ENCODE measurements around the gene VPS25. TPM values are rescaled to one million over a fixed set of nuclear protein-coding genes. Genes with fewer than 3 reads are reported as not detected.
"Not testable (repeated sequence)": the region's sequence is repeated elsewhere in the genome, so short reads cannot be mapped to it uniquely, and the experiment has no call there.

Gene VPS25
- total RNA-seq: 24.5 TPM

GRCh38 chr17:42773290-42774035 is at the start of gene VPS25:
Gene VPS25 (plus strand): TSS chr17:42773449. CDS start chr17:42773476, 27 bp downstream.
- peak; percentile 74 for DNase-seq

GRCh38 chr17:42723636-42724035 is 49.6 kb upstream of the VPS25 start:
- no peak for DNase-seq

GRCh38 chr17:42725143-42725542 is 48.1 kb upstream of the VPS25 start:
- no peak for DNase-seq

GRCh38 chr17:42740699-42741098 is 32.5 kb upstream of the VPS25 start:
- no peak for DNase-seq

- DNase-seq: not testable (repeated sequence)
Measured at GRCh38 chr17:42742916-42743315, 30.3 kb upstream of the VPS25 start.

GRCh38 chr17:42743595-42744282 is 29.5 kb upstream of the VPS25 start:
- DNase-seq: no peak

GRCh38 chr17:42744283-42744805 is 28.9 kb upstream of the VPS25 start:
- peak; percentile 77 for DNase-seq

- peak; percentile 84 for DNase-seq
Measured at GRCh38 chr17:42744806-42745617, 28.2 kb upstream of the VPS25 start, which contains the start of gene EZH1. Gene EZH1 (minus strand): TSS chr17:42745040. CDS start chr17:42728941, 16,099 bp downstream.

GRCh38 chr17:42748202-42748907 is 24.9 kb upstream of the VPS25 start:
- DNase-seq: no peak

- no peak for DNase-seq
Measured at GRCh38 chr17:42748908-42749798, 24.1 kb upstream of the VPS25 start.

GRCh38 chr17:42750739-42751344 is 22.4 kb upstream of the VPS25 start:
- no peak for DNase-seq

- DNase-seq: no peak
Measured at GRCh38 chr17:42751628-42752027, 21.6 kb upstream of the VPS25 start.

- DNase-seq: no peak
Measured at GRCh38 chr17:42754782-42755181, 18.5 kb upstream of the VPS25 start.

- DNase-seq: no peak
Measured at GRCh38 chr17:42759982-42760651, 13.1 kb upstream of the VPS25 start.

- DNase-seq: no peak
Measured at GRCh38 chr17:42760652-42761581, 12.3 kb upstream of the VPS25 start, which contains the start of gene RAMP2. Gene RAMP2 (plus strand): TSS chr17:42761227. CDS start chr17:42761262, 35 bp downstream.

GRCh38 chr17:42761638-42762037 is 11.6 kb upstream of the VPS25 start:
- no peak for DNase-seq

GRCh38 chr17:42766124-42766523 is 7.1 kb upstream of the VPS25 start:
- no peak for DNase-seq

- DNase-seq: no peak
Measured at GRCh38 chr17:42767512-42767911, 5.7 kb upstream of the VPS25 start.

Data from occipital lobe (tissue), 2 donors.